ENCODE results near the gene RNF32. TPM values are rescaled to one million over a fixed set of nuclear protein-coding genes. Genes with fewer than 3 reads are reported as not detected.
A peak's percentile ranks its signal among the peaks of the same experiment; 100 is the strongest.

Gene RNF32
- total and polyA plus RNA-seq, 12 donors: 0.21 to 1.00 (median 0.39) TPM; not detected in 3

- Histone ChIP-seq H3K4me3 (no peak overlapping the region), H3K9me3 (no peaks in the 10 kb centered on the region), H3K27ac (no peak overlapping the region), H3K36me3 (no peaks in the 10 kb centered on the region), H3K4me1 (peaks cover 0 to 19% (median 7%) of the 10 kb centered on the region in 9 donors), H3K27me3 (peaks cover 0 to 35% (median 26%) of the 10 kb centered on the region in 7 donors)
- TF ChIP-seq, protein P1, sequence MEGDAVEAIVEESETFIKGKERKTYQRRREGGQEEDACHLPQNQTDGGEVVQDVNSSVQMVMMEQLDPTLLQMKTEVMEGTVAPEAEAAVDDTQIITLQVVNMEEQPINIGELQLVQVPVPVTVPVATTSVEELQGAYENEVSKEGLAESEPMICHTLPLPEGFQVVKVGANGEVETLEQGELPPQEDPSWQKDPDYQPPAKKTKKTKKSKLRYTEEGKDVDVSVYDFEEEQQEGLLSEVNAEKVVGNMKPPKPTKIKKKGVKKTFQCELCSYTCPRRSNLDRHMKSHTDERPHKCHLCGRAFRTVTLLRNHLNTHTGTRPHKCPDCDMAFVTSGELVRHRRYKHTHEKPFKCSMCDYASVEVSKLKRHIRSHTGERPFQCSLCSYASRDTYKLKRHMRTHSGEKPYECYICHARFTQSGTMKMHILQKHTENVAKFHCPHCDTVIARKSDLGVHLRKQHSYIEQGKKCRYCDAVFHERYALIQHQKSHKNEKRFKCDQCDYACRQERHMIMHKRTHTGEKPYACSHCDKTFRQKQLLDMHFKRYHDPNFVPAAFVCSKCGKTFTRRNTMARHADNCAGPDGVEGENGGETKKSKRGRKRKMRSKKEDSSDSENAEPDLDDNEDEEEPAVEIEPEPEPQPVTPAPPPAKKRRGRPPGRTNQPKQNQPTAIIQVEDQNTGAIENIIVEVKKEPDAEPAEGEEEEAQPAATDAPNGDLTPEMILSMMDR (IDR thresholded peaks at IDR 0.05): no peak
- 75 to 76% methylated on average over 15 of the region's 15 CpGs for WGBS, 2 donors
- ATAC-seq (no peak), DNase-seq (no peak)
- intact Hi-C loops (cut with DNase I): no loop called here
Observed at GRCh38 chr7:156604311-156604710, 36.3 kb upstream of the RNF32 start.

GRCh38 chr7:156604836-156605695, 35.5 kb upstream of the RNF32 start:
- TF ChIP-seq, protein P1 (IDR thresholded peaks at IDR 0.05): no peak
- no peak for DNase-seq
- H3K27me3 ChIP-seq: peaks cover 0 to 35% (median 26%) of the 10 kb centered on the region in 7 donors
- H3K4me3 ChIP-seq: no peak overlapping the region
- peaks cover 0 to 22% (median 11%) of the 10 kb centered on the region in 9 donors for H3K4me1 ChIP-seq
- 88% methylated on average over 22 of the region's 22 CpGs for WGBS, 2 donors
- ATAC-seq: no peak
- no peaks in the 10 kb centered on the region for H3K36me3 ChIP-seq
- H3K9me3 ChIP-seq: no peaks in the 10 kb centered on the region
- intact Hi-C loops (cut with DNase I): no loop called here
- no peak overlapping the region for H3K27ac ChIP-seq

GRCh38 chr7:156606135-156606534, 34.4 kb upstream of the RNF32 start:
- Histone ChIP-seq H3K27me3 (peaks cover 0 to 35% (median 26%) of the 10 kb centered on the region in 7 donors), H3K27ac (no peak overlapping the region), H3K4me3 (no peak overlapping the region), H3K36me3 (no peaks in the 10 kb centered on the region), H3K9me3 (no peaks in the 10 kb centered on the region), H3K4me1 (peaks cover 0 to 22% (median 11%) of the 10 kb centered on the region in 9 donors)
- ATAC-seq (no peak), DNase-seq (no peak)
- TF ChIP-seq, protein P1 (IDR thresholded peaks at IDR 0.05): no peak
- 83 to 84% methylated on average over 5 of the region's 5 CpGs for WGBS, 2 donors
- intact Hi-C loops (cut with DNase I): no loop called here

DNA sequence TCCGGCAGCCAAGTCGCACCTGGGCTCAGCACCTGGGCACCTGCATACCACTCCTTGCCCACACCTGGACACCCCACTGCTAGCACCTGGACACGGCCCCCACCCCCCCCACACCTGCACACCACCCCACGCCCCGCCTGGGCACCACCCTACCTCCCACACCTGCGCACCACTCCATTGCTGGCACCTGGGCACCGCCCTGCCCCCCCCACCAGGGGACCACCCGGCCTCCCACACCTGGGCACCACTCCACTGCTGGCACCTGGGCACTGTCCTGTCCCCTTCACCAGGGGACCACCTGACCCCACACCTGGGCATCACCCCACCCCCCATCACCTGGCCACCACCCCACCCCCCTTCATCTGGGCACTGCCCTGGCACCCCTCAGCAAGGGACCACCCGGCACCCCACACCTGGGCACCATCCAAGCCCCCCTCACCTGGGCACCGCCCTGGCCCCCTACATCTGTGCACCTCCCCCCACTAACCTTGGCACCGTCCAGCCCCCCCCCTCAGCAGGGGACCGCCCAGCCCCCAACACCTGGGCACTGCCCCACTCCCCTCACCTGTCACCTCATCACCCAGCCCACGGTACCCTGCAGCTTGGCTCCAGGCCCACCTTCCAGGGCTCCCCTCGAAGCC, 33.8 kb upstream of the RNF32 start:
- ATAC-seq: no peak
- no peak for DNase-seq

More for the DNA sequence above, 33.8 kb upstream of the RNF32 start:
- Histone ChIP-seq H3K36me3 (no peaks in the 10 kb centered on the region), H3K9me3 (no peaks in the 10 kb centered on the region), H3K27ac (no peak overlapping the region), H3K27me3 (peaks cover 0 to 35% (median 26%) of the 10 kb centered on the region in 7 donors), H3K4me3 (peak overlapping the region in 2 of 10 donors; percentile 50 to 54), H3K4me1 (peaks cover 0 to 22% (median 11%) of the 10 kb centered on the region in 9 donors)
- intact Hi-C loops (cut with DNase I): no loop called here
- 84 to 89% methylated on average over 12 to 14 of the region's 14 CpGs for whole genome bisulfite sequencing, 2 donors
- TF ChIP-seq, protein P1 (IDR thresholded peaks at IDR 0.05): no peak

Measured in heart right ventricle (tissue), 16 donors.